HG03095 (cell line): Measurements from ENCODE around the gene TMEM69.
"Not testable (repeated sequence)": the region's sequence is repeated elsewhere in the genome, so short reads cannot be mapped to it uniquely, and the experiment has no call there.

Experiments
- ATAC-seq: cut with Tn5 transposase; IDR thresholded peaks from one replicate; pipeline ENCODE4 v1.9.1; 2021; ENCODE audit warnings: moderate library complexity; ENCODE audit not compliant: unreplicated experiment

Gene TMEM69, protein sequence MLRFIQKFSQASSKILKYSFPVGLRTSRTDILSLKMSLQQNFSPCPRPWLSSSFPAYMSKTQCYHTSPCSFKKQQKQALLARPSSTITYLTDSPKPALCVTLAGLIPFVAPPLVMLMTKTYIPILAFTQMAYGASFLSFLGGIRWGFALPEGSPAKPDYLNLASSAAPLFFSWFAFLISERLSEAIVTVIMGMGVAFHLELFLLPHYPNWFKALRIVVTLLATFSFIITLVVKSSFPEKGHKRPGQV

DNA sequence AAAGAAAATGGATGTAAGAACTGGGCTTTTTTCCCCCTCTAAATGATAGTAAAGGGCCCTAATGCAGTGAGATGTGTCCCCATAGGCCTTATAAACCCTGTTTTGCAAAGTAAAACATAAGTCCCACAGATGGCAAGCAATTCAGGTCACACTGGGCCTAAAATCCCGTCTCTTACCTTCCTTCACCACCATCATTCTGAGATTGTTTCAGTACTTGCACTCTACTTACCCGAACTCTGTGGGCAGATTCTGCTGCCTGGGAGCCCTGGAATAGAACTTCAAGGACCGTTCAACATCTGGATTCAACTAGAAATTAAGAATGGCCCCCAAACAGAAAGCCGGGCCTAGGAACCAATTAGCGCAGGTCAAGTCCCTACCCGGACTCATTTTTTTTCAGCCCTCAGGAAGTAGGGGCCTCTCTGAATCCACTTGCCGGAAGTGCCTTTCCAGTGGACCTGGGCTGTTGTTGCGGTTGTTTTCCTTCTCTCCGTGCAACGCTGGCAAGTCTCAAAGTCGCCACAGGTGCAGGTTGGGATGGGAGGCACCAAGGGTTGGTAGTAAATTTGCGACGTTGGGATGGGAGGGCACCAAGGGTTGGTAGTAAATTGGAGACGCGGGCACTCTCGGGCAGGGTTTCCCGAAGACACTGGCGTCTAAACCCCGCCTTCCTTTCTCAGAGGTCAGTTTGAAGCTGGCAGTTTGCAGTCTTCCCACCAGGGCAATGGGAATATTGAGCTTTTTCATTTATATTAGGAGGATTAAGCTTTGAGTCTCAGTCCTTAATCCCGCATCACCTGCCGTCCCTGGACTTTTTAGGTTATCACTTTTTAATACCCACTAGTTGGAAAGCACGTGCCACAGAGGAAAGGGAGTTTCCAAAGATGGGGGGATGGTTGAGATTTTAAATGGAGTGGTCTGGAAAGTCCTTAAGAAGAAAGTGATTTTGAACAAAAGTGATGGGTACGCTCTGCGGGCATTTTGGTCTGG is at the start of gene TMEM69:
TSS of gene TMEM69 (plus strand) at position 428 of the 987 bp plus-strand sequence. CDS start 2,888 bp downstream, outside the sequence.
- no peak for ATAC-seq

DNA sequence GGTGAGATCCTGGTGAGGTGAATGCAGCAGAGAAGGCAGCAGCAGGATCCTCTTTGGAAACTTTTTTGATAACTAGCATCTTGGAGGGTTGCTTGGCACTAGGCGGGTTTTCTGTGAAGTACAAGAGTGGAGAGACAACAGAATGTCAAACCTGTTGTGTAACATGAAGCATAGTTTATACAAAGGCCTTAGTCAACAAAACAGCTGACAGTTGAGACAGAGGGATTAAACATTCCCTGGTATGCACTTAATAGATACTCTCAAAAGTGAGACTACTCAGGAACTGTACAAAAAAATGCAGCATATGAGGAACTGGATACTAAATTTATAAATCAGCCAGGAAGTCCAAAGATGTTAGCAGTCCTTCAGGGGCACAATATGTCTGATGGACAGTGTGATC is 47.7 kb upstream of the TMEM69 start:
- no peak for ATAC-seq

DNA sequence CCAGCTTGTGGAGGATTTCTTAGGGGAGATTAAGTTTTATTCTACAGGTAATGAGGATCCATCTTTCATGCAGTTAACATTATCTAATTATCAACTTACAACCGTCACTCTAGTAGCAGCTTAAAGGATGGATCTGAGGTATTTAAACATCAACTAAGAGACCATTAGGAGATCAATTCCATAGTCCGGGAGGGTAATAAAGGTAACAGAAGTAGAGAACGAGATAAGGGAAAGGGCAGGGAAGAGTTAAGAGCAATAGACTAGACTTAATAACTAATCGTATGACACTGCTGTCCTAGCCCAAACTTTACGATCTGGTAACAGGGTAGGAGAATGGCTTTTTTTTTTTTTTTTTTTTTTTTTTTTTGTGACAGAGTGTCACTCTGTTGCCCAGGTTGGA is 44.7 kb upstream of the TMEM69 start:
- no peak for ATAC-seq

DNA sequence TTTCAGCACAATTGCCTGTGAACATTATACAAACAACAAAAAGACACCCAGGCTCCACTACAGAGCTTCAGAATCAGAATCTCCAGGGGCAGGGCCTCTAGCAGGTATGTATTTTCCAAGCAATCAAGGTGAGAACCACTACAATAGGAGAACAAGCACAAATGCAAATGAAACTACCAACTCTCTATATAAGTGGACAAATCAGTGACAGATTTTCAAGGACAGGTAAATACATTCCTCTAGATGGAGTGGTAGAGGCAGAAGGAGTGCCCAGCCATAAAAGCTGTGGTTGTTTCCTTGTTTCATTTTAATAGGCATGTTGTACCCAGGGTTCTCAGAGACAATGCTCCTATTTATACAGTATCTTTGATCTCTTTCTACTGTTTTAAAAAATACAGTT is 44.0 kb upstream of the TMEM69 start:
- ATAC-seq: no peak

DNA sequence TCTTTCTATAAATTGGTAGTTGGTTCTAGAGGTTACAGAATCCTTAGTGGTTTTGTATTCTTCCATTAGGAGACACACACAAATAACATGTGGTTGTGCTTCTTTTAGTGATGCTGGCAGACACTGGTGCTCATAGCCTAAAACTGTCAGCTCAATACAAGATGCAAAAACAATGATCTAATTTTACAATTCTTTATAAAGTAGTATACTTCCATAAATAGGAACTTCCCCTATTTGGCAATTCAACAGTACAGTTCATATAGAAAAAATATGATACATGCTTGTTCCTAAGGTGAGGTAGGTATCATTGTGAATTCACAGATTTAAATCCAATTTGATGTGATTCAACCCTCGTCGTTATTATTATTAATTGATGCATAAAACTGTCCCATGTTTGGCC is 43.3 kb upstream of the TMEM69 start:
- no peak for ATAC-seq

DNA sequence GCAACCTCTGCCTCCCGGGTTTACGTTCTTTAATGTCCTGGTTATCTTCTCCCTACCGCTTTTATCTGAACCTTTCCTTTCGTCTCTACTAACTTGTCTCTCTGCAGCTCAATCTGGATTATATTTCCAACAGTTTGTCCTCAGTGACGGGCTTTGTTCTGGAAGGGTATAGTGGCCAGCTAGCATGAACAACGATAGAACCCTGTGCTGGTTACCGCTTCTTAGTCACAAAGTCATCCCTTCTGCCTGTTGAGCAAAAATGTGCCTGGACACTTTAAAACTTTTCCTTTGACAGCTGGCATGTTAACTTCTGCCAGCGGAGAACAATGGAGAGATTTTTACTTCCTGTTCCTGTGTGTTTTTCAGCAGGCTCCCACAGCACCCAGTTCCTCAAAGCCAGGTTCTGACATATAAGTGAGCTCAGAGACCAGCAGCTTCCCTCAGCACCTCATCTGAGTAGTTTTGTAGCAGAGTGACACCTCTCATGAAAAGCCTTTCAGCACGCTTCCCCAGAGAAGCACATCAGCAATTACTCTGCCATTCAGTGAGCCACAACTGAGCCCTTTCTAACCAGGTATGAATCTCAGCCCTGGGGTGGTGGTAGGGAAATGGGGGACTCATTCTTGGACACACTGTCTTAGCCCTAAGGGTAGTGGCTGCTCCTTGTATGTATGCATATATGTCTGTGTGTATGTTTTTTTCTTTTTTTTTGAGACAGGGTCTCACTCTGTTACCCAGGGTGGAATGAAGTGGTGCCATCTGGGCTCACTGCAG is 40.5 kb upstream of the TMEM69 start:
- ATAC-seq: no peak

DNA sequence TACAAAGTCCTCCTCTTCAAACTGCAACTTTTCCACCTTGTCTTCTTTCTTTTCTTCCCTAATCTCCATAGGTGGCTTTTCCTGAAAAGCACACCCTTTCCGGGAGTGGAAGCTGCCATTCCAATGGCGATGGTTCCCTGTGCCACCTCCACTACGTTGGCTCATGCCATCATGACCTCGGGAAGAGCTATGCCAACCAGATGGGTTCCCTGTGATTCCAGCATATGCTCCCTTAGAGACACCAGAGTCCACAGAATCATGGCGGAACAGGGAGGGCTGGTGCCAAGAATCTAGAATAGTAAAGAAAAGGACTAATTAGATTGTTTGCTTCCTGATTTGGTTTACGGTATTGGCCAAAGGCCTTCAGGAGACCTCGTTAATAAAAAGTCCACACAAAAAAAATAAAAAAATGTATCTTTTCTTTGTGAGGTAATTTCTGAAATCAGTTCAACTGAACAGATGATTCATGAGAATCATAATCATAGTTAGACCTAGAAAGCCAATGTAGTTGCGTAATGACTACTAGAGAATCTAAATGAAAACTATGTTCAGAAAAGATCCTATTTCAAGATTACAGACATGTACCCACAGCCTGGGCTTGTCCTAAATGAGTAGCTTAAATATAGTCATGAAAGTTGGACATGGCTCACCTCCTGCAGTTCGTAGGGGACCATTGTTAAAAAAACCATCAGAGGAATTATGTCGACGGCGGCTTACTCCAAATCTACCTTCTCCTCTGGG is 33.3 kb upstream of the TMEM69 start:
- ATAC-seq: no peak

DNA sequence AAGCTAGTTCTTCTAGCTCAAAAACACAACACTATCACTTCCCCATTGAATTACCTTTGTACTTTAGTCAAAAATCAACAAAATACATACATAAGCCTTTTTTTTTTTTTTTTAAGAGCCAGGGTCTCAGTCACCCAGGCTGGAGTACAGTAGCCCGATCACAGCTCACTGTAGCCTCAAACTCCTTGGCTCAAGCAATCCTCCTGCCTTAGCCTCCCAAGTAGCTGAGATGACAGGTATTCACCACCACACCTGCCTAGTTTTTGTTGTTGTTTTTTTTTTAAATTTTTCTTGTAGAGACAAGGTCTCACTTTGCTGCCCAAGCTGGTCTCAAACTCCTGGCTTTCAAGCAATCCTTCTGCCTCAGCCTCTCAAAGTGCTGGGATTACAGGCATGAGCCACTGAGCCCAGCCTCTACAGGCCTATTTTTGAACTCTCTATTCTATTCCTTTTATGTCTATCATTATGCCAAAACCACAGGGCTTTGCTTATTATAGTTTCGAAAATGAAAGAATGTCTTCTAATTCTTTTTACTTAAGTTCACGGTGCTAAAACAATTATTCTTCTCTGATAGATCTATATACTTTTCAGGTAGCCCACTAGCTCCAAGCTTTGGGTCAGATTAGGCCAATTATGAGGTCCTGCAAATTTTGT is 31.3 kb upstream of the TMEM69 start:
- no peak for ATAC-seq

DNA sequence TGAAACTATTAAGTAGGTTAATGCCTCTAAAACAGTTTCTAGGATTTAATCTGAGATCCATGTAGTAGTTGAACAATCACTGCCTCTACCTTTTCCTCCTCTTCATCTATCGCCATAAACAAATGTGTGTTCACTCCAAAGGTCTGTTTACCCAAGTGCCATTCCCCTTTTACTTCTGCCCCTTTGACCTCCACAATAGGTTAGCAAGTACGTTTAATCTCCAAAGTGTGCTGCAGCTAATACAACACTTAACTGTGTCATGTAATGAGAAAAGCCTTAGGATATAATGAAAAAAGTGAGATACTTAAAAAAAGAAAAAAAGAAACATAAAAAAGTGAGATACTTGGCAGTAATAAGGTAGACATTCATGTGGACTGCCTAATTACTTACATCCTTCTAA is 29.8 kb upstream of the TMEM69 start:
- no peak for ATAC-seq

DNA sequence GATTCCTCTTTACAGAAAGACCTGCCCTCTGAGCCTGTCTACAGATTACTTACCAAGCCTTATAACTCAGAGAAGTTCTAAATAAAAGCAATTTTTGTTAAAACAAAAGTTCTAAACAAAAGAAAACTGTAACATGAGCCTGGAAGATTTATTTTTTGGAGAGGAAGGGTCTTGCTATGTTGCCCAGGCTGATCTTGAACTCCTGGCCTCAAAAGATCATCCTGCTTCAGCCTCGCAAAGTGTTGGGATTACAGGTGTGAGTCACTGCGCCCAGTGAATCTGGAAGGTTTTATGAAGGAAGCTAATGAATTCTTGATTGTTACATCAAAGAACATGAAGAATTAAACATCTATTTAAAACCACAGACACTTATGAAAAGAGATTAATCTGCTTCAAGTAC is 28.8 kb upstream of the TMEM69 start:
- ATAC-seq: no peak

DNA sequence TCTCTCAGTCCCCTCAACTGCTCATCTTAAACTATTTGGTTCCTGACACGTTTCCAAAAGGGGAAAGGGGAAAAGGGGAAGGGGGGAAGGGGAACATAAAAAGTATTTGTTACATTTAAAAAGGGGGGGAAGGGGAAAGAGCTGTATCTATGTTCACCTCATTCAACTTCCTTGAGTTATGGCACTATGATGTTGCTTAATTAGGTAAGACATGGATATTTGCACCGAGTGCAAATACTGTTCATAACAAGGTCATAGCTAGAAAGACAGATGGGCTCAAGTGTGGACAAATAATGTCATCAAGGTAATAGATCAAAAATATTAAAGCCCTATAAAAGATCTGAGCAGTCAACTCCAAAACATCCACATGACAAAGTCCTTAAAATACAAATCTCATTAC is 27.6 kb upstream of the TMEM69 start:
- ATAC-seq: no peak

DNA sequence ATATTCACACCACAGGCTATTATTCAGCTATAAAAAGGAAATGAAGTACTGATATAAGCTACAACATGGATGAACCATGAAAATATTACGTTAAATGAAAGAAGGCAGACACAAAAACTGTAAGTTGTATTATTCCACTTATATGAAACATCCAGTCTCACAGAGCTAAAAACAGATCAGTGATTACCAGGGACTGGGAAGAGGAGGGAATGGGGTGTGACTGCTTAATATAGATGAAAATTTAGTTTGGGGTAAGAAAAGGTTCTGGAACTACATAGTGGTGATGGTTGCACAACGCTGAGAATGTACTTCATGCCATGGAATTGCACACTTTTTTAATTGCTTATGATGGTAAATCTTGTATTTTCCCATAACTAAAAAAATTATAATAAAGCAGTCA is 21.1 kb upstream of the TMEM69 start:
- ATAC-seq: no peak

DNA sequence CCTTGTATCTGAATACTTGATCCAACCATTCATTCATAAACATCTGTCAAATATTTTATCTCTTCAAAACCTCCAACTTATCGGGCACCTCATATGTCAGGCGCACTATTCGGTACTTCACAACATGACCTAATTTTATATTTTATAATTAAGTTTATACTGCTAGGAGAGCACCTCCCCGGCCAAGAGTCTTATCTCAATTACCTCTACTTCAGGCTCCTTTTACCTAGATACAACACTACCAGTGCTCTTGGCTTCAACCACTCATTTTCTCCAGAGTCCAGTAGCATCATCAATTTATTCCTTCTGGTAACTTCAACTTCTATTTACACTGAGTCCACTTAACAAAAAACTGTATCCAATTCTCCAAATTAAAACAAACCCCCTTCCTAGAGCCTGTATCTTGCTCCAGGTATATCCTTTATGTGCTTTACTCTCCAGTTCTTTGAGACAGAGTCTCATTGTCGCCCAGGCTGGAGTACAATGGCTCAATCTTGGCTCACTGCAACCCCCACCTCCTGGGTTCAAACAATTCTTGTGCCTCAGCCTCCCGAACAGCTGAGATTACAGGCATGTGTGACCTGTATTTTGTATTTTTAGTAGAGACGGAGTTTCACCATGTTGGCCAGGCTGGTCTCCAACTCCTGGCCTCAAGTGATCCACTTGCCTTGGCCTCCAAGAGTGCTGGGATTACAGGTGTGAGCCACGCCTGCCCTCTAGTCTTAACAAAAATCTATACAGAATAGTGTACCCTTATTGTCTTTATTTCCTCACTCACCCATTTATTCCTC is 20.5 kb upstream of the TMEM69 start:
- no peak for ATAC-seq

DNA sequence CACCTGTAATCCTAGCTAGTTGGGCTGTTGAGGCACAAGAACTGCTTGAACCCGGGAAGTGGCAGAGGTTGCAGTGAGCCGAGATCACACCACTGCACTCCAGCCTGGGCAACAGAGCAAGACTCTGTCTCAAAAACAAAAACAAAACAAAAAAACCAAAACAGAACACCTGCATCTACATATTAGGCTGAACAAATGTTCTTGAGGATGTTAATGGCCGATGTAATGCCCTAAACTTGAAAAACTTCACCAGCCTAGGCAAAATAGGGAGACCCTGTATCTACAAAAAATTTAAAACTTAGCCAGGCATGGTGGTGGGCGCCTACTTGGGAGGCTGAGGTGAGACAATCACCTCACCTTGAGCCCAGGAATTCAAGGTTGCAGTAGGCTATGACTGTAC is 19.5 kb upstream of the TMEM69 start:
- no peak for ATAC-seq

DNA sequence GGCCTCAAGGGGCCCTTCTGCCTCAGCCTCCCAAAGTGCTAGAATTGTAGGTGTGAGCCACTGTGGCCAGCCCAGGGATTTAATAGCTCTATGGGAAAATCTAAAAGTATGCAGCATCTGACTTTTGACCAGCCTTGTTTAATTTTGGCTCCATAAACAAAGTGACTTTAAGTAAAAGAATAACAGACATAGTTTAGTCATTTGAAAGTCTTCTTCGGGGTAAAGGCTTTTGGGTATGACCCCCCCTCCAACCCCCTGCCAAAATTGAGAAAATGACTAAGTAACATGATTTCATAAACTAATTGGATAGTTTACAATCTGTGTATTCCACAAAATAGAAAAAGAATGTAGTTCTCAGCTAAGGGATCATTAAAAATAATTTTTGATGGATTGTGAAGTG is 18.6 kb upstream of the TMEM69 start:
- no peak for ATAC-seq

DNA sequence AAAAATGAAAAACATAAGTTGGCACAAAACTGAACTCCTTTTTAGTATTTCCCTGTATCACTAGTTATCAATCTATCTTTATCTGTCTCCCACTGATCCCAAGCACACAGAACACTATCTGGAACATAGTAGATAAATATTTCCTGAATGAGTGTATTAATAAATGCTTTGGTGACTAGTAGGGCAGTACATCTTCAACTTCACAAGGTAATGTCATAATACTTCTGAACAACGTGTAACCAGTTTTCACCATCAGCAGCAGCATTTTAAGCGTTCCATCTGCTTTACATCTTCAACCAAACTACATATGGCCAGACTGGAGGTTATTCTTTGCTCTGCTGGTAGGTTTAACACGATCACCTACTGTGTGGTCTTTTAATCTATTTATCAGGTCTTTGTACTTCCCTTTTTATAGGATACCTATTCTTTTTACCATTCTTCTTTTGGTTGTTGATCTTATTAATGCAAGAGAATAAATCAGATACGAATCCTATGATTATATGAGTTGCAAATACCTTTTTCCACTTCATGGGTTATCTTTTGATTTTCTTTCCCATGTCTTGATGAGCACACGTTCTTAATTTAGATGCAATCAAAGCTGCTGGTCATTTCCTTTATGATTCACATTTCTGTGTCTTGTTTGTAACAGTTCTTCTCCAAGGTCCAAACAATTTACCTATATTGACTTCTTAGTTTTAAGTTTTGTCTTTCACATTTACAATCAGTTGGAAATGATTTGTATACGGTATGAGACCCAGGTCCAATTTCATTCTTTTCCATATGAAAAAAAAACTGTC is 17.9 kb upstream of the TMEM69 start:
- no peak for ATAC-seq

DNA sequence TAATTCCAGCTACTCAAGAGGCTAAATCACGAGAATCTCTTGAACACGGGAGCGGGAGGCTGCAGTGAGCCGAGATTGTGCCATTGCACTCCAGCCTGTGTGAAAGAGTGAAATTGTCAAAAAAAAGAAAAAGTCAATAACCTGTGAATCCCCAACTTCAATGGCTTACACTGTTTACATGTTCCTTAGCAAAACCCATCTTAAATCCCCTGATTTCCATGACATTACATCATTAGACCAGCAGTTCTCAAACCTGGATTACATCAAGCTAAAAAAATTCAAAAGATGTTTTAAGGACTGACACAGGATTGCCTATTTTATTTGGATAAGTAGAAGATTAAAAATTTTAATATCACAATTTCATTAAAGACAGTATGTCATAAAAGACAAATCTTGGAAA is 14.0 kb upstream of the TMEM69 start:
- ATAC-seq: no peak

DNA sequence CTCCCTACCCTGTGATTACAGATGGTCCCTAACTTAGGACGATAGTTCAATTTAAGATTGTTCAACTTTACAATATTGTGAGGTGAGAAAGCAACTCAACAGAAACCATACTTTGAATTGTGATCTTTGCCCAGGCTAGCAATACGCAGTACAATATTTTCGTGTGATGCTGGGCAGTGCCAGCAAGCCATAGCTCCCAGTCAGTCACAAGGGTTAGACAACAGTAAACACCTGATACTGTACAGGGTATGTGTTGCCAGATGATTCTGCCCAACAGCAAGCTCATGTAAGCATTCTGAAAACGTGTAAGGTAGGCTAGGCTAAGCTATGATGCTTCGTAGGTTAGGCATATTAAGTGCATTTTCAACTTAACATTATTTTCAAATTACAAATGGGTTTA is 13.5 kb upstream of the TMEM69 start:
- ATAC-seq: no peak

DNA sequence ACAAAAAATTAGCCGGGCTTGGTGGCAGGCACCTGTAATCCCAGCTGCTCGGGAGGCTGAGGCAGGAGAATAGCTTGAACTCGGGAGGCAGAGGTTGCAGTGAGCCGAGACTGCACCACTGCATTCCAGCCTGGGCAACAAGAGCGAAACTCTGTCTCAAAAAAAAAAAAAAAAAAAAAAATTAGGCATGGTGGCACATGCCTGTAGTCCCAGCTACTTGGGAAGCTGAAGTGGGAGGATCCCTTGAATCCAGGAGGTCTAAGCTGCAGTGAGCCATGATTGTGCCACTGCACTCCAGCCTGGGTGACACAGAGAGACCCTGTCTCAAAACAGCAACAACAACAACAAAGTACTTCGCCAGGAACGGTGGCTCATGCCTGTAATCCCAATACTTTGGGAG is 11.4 kb upstream of the TMEM69 start:
- not testable (repeated sequence) for ATAC-seq
